ENCODE measurements around the gene RASGRP2.
A peak's percentile ranks its signal among the peaks of the same experiment; 100 is the strongest.

RASGRP2 gene

GRCh38 chr11:64736654-64737053 lies 7.3 kb downstream of the RASGRP2 start:
- DNase-seq: no peak

- no peak for DNase-seq
Observed at GRCh38 chr11:64735725-64736259, 8.2 kb downstream of the RASGRP2 start.

- DNase-seq: no peak
Observed at GRCh38 chr11:64734811-64735724, 8.9 kb downstream of the RASGRP2 start.

- DNase-seq: no peak
Observed at GRCh38 chr11:64731601-64732000, 12.3 kb downstream of the RASGRP2 start.

- no peak for DNase-seq
Observed at GRCh38 chr11:64729851-64730382, 14.0 kb downstream of the RASGRP2 start.

- no peak for DNase-seq
Observed at GRCh38 chr11:64728757-64729365, 15.1 kb downstream of the RASGRP2 start.

GRCh38 chr11:64726867-64727530 lies 16.9 kb downstream of the RASGRP2 start:
- DNase-seq: no peak

GRCh38 chr11:64726211-64726641 lies 17.7 kb downstream of the RASGRP2 start:
- DNase-seq: no peak

- no peak for DNase-seq
Observed at GRCh38 chr11:64724863-64725532, 18.9 kb downstream of the RASGRP2 start.

- DNase-seq: no peak
Observed at GRCh38 chr11:64723907-64724862, 19.8 kb downstream of the RASGRP2 start.

GRCh38 chr11:64723117-64723906 lies 20.6 kb downstream of the RASGRP2 start, which contains the start of gene NRXN2:
Gene NRXN2, minus strand, starts transcription at chr11:64723197. Its CDS starts 9,498 bp downstream, at chr11:64713699.
- peak; percentile 70 for DNase-seq

- no peak for DNase-seq
Observed at GRCh38 chr11:64722141-64723065, 21.5 kb downstream of the RASGRP2 start.

GRCh38 chr11:64721359-64721699 lies 22.6 kb downstream of the RASGRP2 start:
- no peak for DNase-seq

- no peak for DNase-seq
Observed at GRCh38 chr11:64720640-64721358, 23.1 kb downstream of the RASGRP2 start.

GRCh38 chr11:64720167-64720566 lies 23.8 kb downstream of the RASGRP2 start:
- DNase-seq: no peak

- DNase-seq: no peak
Observed at GRCh38 chr11:64719406-64719805, 24.5 kb downstream of the RASGRP2 start.

- no peak for DNase-seq
Observed at GRCh38 chr11:64718780-64719124, 25.2 kb downstream of the RASGRP2 start.

- no peak for DNase-seq
Observed at GRCh38 chr11:64718084-64718779, 25.7 kb downstream of the RASGRP2 start.
